GM12878 (cell line): ENCODE measurements around the gene CAMTA1. TPM values are rescaled to one million over a fixed set of nuclear protein-coding genes. Genes with fewer than 3 reads are reported as not detected.

Source experiments
- ATAC-seq: fragments of 200-7000 bp; cut with Tn5 transposase; 3 replicates; pipeline ENCODE4 v1.9.1; 2020; ENCODE audit warnings: mild to moderate bottlenecking, moderate library complexity
- BruUV-seq: library from RNA; stranded (reverse); fragments of 400-500 nt; replicated peaks from 2 replicates; lab custom pipeline; 2021; lab: Mats Ljungman, UMichigan
- CTCF ChIA-PET: fragments of 300-600 bp; sonication (Branson Sonifier 250); formaldehyde crosslinking; extraction: SDS; loops from one replicate; lab custom pipeline; 2021; ENCODE audit warnings: inconsistent platforms; lab: Yijun Ruan, JAX
- POLR2A ChIA-PET: fragments of 350-600 bp; formaldehyde crosslinking; extraction: SDS; loops from one replicate; lab custom pipeline; 2021; ENCODE audit warnings: inconsistent platforms; lab: Charles Lee
- RAD21 ChIA-PET: fragments of 300-600 bp; sonication (Branson Sonifier 250); formaldehyde crosslinking; loops from one replicate; lab custom pipeline; 2023; ENCODE audit warnings: antibody characterized with exemption; ENCODE audit not compliant: unreplicated experiment; lab: Charles Lee
- SMC1A ChIA-PET: fragments of 300-600 bp; sonication (Branson Sonifier 250); formaldehyde crosslinking; loops from one replicate; lab custom pipeline; 2023; ENCODE audit not compliant: unreplicated experiment, uncharacterized antibody; lab: Charles Lee
- DNase-seq: peaks from one replicate; pipeline ENCODE4 v3.0.0-alpha.2; 2011; ENCODE audit warnings: low read depth, low spot score
- FAIRE-seq: peaks from 3 replicates; lab custom pipeline; 2011; peaks lifted over from hg19 to GRCh38; lab: Jason Lieb, UNC
- H2AFZ ChIP-seq: 2 replicates; pipeline ENCODE4 v1.6.0; 2011; ENCODE audit warnings: low read depth, low read length, control low read depth; ENCODE audit not compliant: control insufficient read depth
- H3K27ac ChIP-seq: 2 replicates; pipeline ENCODE4 v1.5.1; 2011; ENCODE audit warnings: control low read depth; ENCODE audit not compliant: control insufficient read depth, insufficient read depth
- H3K27me3 ChIP-seq, 2 experiments: replicated peaks in 1 of 2; 2 replicates each; pipeline versions ENCODE4 v1.6.0 to v1.6.1; 2011; ENCODE audit warnings: low read length in 1 of 2; ENCODE audit not compliant: control insufficient read depth in 2 of 2, insufficient read depth in 2 of 2
- H3K36me3 ChIP-seq, 2 experiments: 2 replicates each; pipeline ENCODE4 v1.5.1; 2011; ENCODE audit warnings: low read length in 1 of 2; ENCODE audit not compliant: control insufficient read depth in 2 of 2, insufficient read depth in 2 of 2
- H3K4me1 ChIP-seq: 2 replicates; pipeline ENCODE4 v1.6.1; 2011; ENCODE audit warnings: mild to moderate bottlenecking, low read length, moderate library complexity, mixed read lengths; ENCODE audit not compliant: control insufficient read depth, insufficient read depth
- H3K4me2 ChIP-seq: 2 replicates; pipeline ENCODE4 v1.6.0; 2011; ENCODE audit warnings: control low read depth; ENCODE audit not compliant: control insufficient read depth, insufficient read depth
- H3K4me3 ChIP-seq: fragments of 200-600 bp; sonication (generic); 2 replicates; pipeline ENCODE4 v1.5.1; 2016
- H3K79me2 ChIP-seq: 2 replicates; pipeline ENCODE4 v1.6.0; 2011; ENCODE audit warnings: low read length; ENCODE audit not compliant: control insufficient read depth, insufficient read depth
- H3K9ac ChIP-seq: 2 replicates; pipeline ENCODE4 v1.8.0; 2011; ENCODE audit warnings: low read length, control low read depth, mixed read lengths; ENCODE audit not compliant: control insufficient read depth, insufficient read depth
- H3K9me3 ChIP-seq: replicated peaks from 3 replicates; pipeline ENCODE4 v1.5.1; 2011; ENCODE audit warnings: mild to moderate bottlenecking, low read length; ENCODE audit not compliant: control insufficient read depth, insufficient read depth
- H4K20me1 ChIP-seq: 2 replicates; pipeline ENCODE4 v1.6.0; 2011; ENCODE audit not compliant: control insufficient read depth, insufficient read depth
- BMI1 ChIP-seq: fragments of 450-650 bp; IDR thresholded peaks from 2 replicates; pipeline ENCODE4 v1.6.1; 2016; ENCODE audit warnings: mild to moderate bottlenecking, moderate library complexity, borderline replicate concordance
- EZH2 ChIP-seq: IDR thresholded peaks from 2 replicates; pipeline ENCODE4 v1.6.1; 2012; ENCODE audit warnings: low read depth, mild to moderate bottlenecking, control low read depth, inconsistent platforms, low read length, borderline replicate concordance; ENCODE audit not compliant: control insufficient read depth
- FOXM1 ChIP-seq: IDR thresholded peaks from 2 replicates; pipeline ENCODE4 v1.6.1; 2012; ENCODE audit warnings: low read depth, mild to moderate bottlenecking, inconsistent platforms, low read length, moderate library complexity
- HCFC1 ChIP-seq: fragments of 150-350 bp; IDR thresholded peaks from 2 replicates; pipeline ENCODE4 v1.6.1; 2014; ENCODE audit warnings: low read length
- LARP7 ChIP-seq: fragments of 450-650 bp; IDR thresholded peaks from 2 replicates; pipeline ENCODE4 v1.6.1; 2017; ENCODE audit warnings: mild to moderate bottlenecking
- MXI1 ChIP-seq: fragments of 150-350 bp; IDR thresholded peaks from 2 replicates; pipeline ENCODE4 v1.6.1; 2011; ENCODE audit warnings: low read depth, mild to moderate bottlenecking, inconsistent platforms, low read length, improper control_type of control experiment
- NFYA ChIP-seq: IDR thresholded peaks from 2 replicates; pipeline ENCODE4 v1.6.1; 2011; ENCODE audit warnings: low read depth, mild to moderate bottlenecking, low read length, improper control_type of control experiment, borderline replicate concordance
- RAD21 ChIP-seq: IDR thresholded peaks from 2 replicates; pipeline ENCODE4 v1.6.1; 2011; ENCODE audit warnings: mild to moderate bottlenecking, low read depth, low read length, moderate library complexity; ENCODE audit not compliant: insufficient read depth
- RB1 ChIP-seq: fragments of 450-650 bp; formaldehyde crosslinking; IDR thresholded peaks from 2 replicates; pipeline ENCODE4 v1.6.1; 2017; ENCODE audit warnings: mild to moderate bottlenecking, borderline replicate concordance
- RUNX3 ChIP-seq: IDR thresholded peaks from 2 replicates; pipeline ENCODE4 v1.6.1; 2012; ENCODE audit warnings: low read length, inconsistent platforms
- SMAD1 ChIP-seq: fragments of 450-650 bp; IDR thresholded peaks from 2 replicates; pipeline ENCODE4 v1.6.1; 2018; ENCODE audit warnings: mild to moderate bottlenecking, low read depth; ENCODE audit not compliant: partially characterized antibody
- TBL1XR1 ChIP-seq: IDR thresholded peaks from 2 replicates; pipeline ENCODE4 v1.6.1; 2012; ENCODE audit warnings: low read depth, low read length, improper control_type of control experiment
- ZNF622 ChIP-seq: fragments of 450-650 bp; IDR thresholded peaks from 2 replicates; pipeline ENCODE4 v1.6.1; 2017; ENCODE audit warnings: mild to moderate bottlenecking, inconsistent platforms
- WGBS: methylation state at CpG from one replicate; pipeline ENCODE4 v1.1.6; 2016; ENCODE audit warnings: low lambda C conversion rate; ENCODE audit not compliant: insufficient replicate concordance, insufficient coverage; ENCODE audit errors: missing lambda C conversion rate; 5-methylcytosine and 5-hydroxymethylcytosine counted together
- in situ Hi-C: fragments of 300-500 bp; cut with MboI; formaldehyde crosslinking; loops from 9 replicates; pipeline ENCODE4 v1.14.3; 2018; ENCODE audit warnings: mixed read lengths
- intact Hi-C: fragments of 100-400 bp; cut with micrococcal nuclease; formaldehyde crosslinking; loops from one replicate; pipeline ENCODE4 v1.14.2; 2022; ENCODE audit not compliant: unreplicated experiment
- polyA plus RNA-seq, 11 experiments: library from polyadenylated mRNA; depleted of rRNA in 4 of 11; unstranded in 6 of 11; stranded (reverse) in 5 of 11; fragments of >200 nt; fragmentation: Nextera tagmentation in 4 of 11; fragmentation: Illumina TruSeq in 1 of 11; extraction: Ambion mirVana in 4 of 11; extraction: Trizol in 1 of 11; gene quantifications; 1 replicate in 1 of 11; 2 replicates in 10 of 11; pipeline versions ENCODE4 v1.2.1 to v1.2.3, GENCODE V29; 2011 to 2016; ENCODE audit warnings: inconsistent platforms in 2 of 11, missing spikeins in 2 of 11, low read depth in 1 of 11
- total RNA-seq, 4 experiments: library from RNA; depleted of rRNA in 3 of 4; stranded (reverse); fragments of >200 nt in 3 of 4; fragmentation: Illumina TruSeq in 1 of 4; extraction: Trizol in 1 of 4; gene quantifications; 2 replicates each; pipeline versions ENCODE4 v1.2.1 to v1.2.3, GENCODE V29; 2013 to 2021
- TF ChIP-seq, protein P1 (sequence below): fragments of 150-350 bp; IDR thresholded peaks from 2 replicates; pipeline ENCODE4 v1.6.1; 2016; ENCODE audit warnings: low read depth, low read length
- TF ChIP-seq, protein P2 (sequence below): fragments of 450-650 bp; IDR thresholded peaks from 2 replicates; pipeline ENCODE4 v1.6.1; 2016; ENCODE audit warnings: mild to moderate bottlenecking
- TF ChIP-seq, protein P3 (sequence below): fragments of 450-650 bp; formaldehyde crosslinking; IDR thresholded peaks from 2 replicates; pipeline ENCODE4 v1.5.0; 2022; ENCODE audit warnings: mild to moderate bottlenecking, missing genetic modification characterization

Gene CAMTA1
- total and polyA plus RNA-seq, 10 of the 15 experiments (the other 5 are each of a cell fraction or from before 2014, with no cell fraction given), result 37.7 to 148 (median 76.4) TPM

DNA sequence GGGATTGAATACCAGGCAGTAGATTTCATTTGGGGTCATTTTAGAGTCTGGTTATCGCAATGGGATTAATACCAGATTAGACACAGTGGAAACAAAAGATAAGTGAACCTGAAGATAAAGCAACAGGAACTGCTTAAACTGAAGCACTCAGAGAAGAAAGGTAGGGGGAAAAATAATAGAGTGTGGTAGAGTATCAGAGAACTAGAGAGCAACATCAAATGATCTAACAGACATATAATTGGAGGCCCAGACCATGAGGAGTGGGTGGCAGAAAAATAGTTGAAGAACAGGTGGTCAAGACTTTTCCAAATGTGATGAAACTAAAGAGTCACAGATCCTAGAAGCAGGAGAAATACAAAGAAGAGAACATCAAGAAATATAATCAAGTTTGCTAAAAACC, 484.3 kb downstream of the CAMTA1 start:
- no peaks in the 10 kb centered on the region for H4K20me1 ChIP-seq
- H3K36me3 ChIP-seq, result no peaks in the 10 kb centered on the region
- H3K9me3 ChIP-seq, result no peaks in the 10 kb centered on the region
- H3K27ac ChIP-seq, result no peak overlapping the region
- FAIRE-seq, result no peak
- intact Hi-C loops, result no loop called here
- TF ChIP-seq, protein P1, sequence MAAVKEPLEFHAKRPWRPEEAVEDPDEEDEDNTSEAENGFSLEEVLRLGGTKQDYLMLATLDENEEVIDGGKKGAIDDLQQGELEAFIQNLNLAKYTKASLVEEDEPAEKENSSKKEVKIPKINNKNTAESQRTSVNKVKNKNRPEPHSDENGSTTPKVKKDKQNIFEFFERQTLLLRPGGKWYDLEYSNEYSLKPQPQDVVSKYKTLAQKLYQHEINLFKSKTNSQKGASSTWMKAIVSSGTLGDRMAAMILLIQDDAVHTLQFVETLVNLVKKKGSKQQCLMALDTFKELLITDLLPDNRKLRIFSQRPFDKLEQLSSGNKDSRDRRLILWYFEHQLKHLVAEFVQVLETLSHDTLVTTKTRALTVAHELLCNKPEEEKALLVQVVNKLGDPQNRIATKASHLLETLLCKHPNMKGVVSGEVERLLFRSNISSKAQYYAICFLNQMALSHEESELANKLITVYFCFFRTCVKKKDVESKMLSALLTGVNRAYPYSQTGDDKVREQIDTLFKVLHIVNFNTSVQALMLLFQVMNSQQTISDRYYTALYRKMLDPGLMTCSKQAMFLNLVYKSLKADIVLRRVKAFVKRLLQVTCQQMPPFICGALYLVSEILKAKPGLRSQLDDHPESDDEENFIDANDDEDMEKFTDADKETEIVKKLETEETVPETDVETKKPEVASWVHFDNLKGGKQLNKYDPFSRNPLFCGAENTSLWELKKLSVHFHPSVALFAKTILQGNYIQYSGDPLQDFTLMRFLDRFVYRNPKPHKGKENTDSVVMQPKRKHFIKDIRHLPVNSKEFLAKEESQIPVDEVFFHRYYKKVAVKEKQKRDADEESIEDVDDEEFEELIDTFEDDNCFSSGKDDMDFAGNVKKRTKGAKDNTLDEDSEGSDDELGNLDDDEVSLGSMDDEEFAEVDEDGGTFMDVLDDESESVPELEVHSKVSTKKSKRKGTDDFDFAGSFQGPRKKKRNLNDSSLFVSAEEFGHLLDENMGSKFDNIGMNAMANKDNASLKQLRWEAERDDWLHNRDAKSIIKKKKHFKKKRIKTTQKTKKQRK, result no peak
- TF ChIP-seq NFYA (no peak), EZH2 (no peak), RAD21 (no peak), BMI1 (no peak), RUNX3 (no peak), LARP7 (no peak), FOXM1 (no peak), MXI1 (no peak), ZNF622 (no peak), TBL1XR1 (no peak), SMAD1 (no peak), HCFC1 (no peak), RB1 (no peak)
- TF ChIP-seq, protein P2, sequence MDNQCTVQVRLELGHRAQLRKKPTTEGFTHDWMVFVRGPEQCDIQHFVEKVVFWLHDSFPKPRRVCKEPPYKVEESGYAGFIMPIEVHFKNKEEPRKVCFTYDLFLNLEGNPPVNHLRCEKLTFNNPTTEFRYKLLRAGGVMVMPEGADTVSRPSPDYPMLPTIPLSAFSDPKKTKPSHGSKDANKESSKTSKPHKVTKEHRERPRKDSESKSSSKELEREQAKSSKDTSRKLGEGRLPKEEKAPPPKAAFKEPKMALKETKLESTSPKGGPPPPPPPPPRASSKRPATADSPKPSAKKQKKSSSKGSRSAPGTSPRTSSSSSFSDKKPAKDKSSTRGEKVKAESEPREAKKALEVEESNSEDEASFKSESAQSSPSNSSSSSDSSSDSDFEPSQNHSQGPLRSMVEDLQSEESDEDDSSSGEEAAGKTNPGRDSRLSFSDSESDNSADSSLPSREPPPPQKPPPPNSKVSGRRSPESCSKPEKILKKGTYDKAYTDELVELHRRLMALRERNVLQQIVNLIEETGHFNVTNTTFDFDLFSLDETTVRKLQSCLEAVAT, result no peak
- TF ChIP-seq, protein P3, sequence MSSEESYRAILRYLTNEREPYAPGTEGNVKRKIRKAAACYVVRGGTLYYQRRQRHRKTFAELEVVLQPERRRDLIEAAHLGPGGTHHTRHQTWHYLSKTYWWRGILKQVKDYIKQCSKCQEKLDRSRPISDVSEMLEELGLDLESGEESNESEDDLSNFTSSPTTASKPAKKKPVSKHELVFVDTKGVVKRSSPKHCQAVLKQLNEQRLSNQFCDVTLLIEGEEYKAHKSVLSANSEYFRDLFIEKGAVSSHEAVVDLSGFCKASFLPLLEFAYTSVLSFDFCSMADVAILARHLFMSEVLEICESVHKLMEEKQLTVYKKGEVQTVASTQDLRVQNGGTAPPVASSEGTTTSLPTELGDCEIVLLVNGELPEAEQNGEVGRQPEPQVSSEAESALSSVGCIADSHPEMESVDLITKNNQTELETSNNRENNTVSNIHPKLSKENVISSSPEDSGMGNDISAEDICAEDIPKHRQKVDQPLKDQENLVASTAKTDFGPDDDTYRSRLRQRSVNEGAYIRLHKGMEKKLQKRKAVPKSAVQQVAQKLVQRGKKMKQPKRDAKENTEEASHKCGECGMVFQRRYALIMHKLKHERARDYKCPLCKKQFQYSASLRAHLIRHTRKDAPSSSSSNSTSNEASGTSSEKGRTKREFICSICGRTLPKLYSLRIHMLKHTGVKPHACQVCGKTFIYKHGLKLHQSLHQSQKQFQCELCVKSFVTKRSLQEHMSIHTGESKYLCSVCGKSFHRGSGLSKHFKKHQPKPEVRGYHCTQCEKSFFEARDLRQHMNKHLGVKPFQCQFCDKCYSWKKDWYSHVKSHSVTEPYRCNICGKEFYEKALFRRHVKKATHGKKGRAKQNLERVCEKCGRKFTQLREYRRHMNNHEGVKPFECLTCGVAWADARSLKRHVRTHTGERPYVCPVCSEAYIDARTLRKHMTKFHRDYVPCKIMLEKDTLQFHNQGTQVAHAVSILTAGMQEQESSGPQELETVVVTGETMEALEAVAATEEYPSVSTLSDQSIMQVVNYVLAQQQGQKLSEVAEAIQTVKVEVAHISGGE (CRISPR knock-in tag), result no peak
- TF ChIP-seq, all 136 proteins: peak for 0
- SMC1A ChIA-PET, result no interaction called here
- Histone ChIP-seq H2AFZ (no peak overlapping the region), H3K79me2 (no peaks in the 10 kb centered on the region), H3K4me1 (no peaks in the 10 kb centered on the region), H3K4me3 (no peak overlapping the region), H3K27me3 (no peaks in the 10 kb centered on the region), H3K9ac (no peak overlapping the region), H3K4me2 (no peak overlapping the region)
- RAD21 ChIA-PET, result no interaction called here
- CTCF ChIA-PET, result interaction anchor here (1.0 kb wide), 1 partner anchor 24 kb away, joined by 3 read pairs; no protein-coding TSS in a partner anchor
- WGBS, result 0% methylated on average over 1 of the region's 1 CpG
- no TSS peak for BruUV-seq
- POLR2A ChIA-PET, result no interaction called here
- no peak for ATAC-seq
- in situ Hi-C loops, result no loop called here
- no peak for DNase-seq
